NCI-H460 (cell line): ENCODE data around the gene KLF7. TPM values are rescaled to one million over a fixed set of nuclear protein-coding genes. Genes with fewer than 3 reads are reported as not detected.

Experiments
- DNase-seq: peaks from one replicate; pipeline ENCODE4 v3.0.0-alpha.2; 2016; ENCODE audit warnings: low read depth; ENCODE audit errors: extremely low read depth
- total RNA-seq: library from RNA; depleted of rRNA; stranded (reverse); fragments of >200 nt; shearing (Covaris generic); gene quantifications from 2 replicates; pipeline ENCODE4 v1.2.3, GENCODE V29; 2014

The KLF7 gene
- total RNA-seq, 1 experiment from 2014 or later: 22.3 TPM

DNA sequence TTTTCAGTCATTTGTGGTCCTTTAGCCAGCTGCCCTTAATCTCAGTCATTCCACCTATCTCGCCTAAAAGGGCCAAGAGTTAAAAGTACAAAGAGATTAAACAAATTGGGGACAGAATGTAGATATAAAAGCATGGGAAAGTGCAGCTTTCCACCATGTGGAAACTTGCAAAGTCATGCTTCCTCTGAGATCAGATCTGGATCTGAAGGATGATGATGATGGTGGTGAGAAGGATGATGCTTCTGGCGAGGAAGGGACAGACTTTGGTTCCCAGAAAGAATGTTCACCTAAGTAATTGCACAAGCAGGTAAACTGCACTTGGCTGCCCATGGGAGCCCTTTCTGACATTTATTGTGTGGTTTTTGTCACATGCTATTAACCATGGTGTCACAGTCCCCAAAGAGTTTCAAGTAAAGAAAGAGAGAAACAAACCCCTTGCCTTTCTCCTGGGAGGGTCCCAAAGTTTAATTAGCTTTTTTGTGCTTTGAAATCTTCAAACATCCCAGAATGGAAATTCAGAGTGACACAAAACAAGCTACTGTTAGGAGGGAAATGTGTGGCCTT lies 34.7 kb downstream of the KLF7 start:
- no peak for DNase-seq

DNA sequence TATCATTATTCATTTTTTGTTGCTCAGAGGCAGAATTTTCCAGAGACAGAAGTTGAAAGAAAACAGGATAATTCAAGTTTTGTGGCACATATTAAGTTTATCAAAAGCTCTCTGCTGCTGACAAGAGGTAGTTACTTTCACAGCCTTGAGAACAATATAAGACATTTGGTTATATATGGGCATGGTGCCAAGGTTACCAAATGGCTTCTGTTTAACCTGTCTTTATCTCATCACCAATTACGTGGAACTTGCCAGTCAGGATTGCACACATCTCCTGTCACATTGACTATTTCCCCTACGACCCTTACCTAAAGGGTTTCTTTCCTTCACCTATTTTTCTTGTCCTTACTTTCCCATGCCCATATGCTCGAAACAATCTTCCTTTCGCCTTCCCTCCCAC lies 35.9 kb downstream of the KLF7 start:
- no peak for DNase-seq

DNA sequence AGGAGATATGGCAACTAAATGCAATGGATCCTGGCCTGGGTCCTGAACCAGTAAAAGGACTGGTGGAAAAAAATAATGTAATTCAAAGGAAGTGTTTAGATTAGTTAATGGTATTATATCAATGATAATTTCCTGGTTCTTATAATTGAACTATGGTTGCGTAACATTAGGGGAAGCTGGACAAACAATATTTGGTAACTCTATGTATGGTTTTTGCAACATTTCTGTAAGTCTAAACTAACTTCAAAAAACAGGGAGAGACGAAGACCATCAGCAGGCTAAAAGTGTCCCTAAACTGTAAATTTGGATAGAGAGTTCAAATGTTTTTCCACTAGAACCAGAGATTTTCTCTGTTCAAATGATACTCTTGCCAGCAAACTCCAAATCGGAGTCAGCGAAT lies 36.9 kb downstream of the KLF7 start:
- DNase-seq: no peak

DNA sequence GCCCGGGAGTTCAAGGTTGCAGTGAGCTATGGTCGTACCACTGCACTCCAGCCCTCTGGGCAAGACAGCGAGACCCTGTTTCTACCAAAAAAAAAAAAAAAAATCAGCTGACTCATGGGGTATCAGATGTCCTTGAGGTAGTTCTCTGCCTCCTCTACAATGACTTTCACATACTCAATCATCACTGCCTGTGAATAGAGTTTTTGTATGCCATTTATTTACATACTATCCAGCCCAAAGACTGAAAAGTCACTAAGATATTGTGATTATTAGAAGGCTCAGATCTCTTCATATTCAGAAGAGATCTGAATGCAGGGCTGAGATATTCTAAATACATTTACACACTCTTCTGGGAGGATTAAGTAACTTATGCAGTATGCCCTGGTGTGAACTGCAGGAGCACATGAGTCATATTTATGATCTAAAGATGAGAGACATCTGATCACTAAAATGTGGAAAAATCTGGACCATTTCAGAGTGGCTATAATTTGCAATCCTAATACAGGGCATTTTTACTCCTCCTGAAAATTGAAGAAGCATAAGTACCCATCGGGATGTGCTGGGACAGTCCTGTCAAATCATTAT lies 38.9 kb downstream of the KLF7 start:
- no peak for DNase-seq

DNA sequence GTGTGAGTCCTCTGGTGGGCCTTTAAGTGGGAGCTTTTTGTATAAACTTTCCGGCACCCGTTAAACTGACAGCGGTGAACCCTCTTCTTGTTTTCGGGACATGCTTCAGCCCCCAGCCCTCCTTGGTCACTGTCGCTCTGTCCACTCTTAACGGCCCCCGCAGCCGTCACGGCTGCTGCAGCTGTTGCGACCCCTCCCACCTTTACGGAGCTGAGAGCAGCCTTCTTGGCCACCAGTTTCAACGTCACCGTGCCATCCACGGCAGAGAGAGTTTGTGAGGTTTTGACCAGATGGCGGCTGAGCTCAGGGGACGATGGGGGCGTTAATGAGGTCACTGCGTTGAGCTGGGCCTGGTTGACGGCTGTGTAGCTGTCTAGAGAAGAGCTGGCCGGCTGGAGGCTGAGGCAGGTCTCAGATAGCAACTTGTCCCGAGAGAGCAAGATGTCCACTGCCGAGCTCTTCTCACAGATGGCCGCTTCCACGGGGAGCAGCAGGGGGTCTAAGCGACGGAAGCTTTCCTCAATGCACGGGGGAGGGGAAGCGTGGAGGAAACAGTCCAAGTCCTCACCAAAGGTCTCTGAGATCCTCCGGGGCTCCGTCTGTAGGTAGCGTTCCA lies 41.9 kb downstream of the KLF7 start:
- no peak for DNase-seq

DNA sequence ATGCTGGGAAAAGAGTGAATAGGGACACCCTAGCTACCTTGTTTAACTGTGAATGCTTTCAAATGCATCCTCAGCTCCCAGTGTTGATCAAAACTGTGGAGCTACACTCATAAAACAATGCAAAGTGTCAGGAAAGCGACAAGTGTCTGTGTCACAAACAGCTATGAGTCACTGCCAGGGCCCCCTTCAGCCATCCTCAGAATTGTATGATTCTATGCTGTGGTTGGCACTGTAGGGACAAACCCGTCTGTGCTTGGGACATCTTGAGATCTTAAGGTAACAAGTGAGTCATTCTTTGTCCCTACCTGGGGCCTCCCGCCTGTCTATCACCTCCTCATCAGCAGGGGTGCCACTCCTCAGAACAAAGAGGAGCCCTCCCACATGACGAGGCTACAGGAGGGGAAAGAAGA lies 42.4 kb downstream of the KLF7 start:
- DNase-seq: no peak

DNA sequence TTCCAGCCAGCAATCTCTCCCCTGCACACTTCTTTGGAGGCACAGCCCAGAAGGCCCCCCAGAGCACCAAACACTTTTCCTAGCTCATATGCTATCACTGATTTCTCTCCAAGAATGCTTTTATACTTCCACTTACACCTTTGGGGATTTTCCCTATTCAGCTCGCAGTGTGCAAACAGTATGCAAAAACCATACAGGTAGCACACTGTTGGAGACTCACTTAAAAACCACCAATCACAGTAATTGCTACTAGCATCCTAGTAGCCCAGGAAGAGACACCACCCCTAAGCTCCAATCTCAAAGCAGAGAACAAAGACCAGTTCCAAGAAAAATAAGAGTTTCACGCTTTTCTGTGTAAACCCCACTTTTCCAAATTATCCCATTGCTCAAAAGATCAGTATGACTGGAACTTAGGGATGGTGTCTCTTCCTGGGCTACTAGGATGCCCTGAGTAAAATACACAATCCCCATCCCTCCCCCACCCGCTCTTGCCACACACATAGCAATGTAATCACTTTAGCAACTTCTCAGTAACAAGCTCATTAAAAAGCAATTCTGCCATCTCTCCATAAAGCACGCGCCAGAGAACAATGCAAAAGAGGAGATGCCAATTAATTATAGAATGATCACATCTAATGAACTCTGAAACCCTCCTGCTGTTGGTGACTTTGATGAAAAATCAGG lies 43.0 kb downstream of the KLF7 start:
- DNase-seq: no peak

DNA sequence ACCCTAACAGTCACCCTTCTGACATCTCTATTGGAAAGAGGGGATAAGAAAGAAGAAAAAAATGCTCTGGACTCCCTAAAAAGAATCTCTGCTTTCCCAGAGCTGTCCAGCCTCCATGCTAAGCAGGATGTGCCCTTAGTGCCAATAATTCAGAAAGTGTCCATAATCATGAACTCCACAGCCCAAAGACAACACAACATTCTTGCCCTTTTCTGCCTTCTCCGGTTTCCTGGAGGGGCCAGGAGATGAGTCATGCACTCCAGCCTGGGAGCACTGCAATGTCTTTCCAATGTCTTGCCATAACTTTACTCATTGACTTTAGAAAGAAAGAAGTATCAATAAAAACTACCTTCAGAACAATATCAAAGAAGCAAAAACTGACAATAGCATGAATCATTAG lies 44.0 kb downstream of the KLF7 start:
- DNase-seq: no peak

DNA sequence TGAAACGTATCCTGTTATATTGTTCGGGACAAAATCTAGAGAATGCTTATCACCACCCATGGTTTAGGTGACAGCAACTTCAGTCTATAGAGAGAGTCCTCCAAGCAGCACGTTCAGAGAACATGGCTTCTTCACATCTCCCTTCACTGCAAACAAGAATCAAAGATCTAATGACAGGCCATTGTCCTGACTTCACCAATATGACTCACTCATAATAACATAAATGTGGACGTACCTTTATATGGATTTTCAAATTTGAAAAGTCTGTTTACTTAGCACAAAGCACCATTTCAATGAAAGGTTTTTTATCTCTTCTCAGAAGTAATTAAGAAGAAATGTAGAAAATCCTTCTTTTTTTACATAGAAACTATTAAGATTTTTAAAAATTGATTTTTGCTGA lies 46.7 kb downstream of the KLF7 start:
- no peak for DNase-seq

DNA sequence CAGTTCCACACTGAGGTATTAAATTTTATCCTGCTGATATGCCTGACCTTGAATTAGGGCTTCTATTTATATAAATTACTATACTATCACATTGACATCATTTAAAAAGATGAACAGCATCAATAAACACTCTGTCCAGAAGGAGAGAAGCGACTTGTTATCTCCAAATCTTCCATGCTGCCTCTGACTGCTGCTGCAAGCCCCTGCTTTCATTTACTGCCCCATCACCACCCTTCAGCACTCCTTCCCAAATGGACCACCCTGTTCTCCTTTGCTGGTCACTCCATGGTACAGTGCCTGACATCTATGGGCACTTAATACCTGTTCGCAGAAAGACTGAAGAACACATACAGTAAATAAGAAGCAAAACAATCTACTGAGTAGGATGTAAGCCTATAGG lies 48.1 kb downstream of the KLF7 start:
- DNase-seq: no peak

DNA sequence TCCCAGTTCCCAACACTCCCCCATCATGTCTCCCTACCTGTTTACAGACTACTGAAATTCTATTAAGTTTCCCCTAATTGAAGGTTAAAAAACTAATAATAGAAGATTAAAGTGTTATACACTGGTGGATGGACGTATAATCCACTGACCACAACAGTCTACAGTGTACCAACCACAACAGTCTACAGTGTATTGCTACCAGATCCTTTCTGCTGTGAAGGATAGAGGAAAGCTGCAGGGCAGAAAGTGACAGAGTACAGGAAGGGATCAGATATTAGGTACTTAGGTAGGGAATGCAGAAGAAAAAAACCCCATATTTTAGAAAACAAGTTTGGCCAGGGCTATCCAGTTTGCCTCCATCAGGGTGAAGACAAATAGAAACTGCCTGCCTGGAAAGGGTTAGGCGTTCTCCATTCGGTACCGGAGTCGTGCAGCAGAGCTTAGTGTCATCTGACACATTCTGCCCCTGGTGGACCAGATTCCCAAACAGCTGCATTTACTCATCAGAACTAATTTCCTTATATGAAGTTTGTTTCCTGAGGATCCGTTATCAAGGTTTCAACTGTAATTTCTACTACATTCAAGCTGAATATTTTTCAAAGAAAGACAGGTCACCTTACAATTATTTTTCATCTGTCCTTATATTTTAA lies 49.9 kb downstream of the KLF7 start:
- no peak for DNase-seq

DNA sequence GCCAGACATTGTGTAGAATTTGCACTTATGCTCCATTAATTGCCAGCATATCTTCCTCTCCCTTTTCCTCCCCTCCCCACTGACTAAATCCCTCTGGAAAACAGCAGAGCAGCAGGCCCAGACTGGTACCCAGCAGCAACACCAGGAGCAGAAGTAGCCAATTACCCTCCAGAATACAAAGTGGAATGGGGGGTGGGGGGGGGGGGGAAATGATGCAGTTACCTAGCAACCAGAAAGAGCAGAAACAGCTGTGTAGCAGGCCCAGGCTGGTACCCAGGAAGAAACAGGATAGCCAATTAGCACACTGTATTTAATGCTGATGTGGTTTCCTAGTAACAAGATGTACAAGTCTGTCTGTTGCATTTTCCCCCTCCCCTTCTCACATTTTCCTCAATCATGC lies 52.3 kb downstream of the KLF7 start:
- no peak for DNase-seq

DNA sequence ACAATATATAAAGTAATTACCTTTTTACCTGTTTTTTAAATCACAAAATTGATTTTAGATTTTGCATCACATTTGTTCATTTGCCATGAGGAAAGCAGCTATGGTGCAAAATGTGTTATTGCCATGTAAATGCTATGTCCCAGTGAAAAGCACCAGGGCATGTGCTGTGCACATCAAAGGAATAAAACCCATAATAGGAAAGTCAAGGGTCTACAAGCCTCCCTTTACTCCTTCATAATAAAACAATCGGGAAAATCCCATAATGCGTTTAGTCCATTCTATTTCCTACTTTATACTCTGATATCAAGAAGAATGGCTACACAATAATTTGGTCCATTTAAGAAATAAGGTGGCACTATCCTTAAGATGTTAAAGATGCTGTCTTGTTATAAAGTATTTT lies 53.0 kb downstream of the KLF7 start:
- DNase-seq: no peak

DNA sequence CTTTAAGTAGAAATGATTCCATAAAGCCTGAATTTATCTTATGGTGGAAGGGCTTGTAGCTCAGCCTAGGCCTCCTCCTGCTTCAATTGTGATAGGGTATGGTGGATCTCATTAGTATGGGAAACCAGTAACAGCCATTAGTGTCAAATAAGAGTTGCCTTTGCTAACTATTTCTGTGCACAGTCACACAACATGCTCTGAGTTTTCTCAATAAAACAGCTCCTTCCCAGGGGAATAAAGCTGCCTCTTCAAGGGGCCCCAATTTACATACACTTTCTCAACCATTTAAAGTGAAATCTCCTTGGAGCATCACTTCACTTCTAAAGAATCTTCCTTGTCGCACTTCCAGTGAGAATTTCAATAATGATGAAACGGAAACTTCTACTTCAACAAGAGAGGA lies 53.4 kb downstream of the KLF7 start:
- no peak for DNase-seq

DNA sequence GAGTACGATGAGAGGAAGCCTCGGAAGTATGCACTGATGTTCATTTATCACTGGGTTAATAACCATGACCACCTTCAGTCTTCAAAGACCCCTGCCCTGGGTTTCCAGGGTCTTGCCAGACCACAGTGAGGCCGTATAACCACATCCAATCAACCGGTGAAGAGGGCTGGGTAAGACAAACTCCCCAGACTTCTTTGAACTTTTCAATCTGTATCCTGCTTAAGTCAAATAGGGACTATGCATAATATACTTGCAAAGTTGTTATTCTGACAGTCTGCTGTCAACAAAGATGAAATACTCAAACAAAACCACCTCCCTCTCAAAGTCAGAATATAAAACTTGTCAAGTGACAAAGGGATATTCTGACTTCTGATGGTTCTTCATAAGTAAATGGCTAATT lies 54.0 kb downstream of the KLF7 start:
- DNase-seq: no peak

DNA sequence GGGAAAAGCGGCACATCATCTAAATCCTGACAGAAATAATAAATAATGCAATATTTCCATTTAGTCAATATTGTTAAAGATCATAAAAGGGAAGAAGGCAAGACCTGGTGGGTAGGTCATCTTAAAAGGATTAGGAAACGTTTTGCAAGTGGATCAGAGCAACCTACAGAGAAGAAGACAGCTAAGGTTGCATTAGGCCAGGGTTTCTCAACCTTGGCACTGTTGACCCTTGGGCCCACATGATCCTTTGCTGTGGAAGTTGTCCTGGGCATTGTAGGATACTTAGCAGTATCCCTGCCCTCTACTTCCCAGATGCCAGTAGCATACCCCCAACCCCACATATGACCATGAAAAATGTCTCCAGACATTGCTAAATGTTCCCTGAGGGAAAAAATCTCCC lies 55.0 kb downstream of the KLF7 start:
- DNase-seq: no peak

DNA sequence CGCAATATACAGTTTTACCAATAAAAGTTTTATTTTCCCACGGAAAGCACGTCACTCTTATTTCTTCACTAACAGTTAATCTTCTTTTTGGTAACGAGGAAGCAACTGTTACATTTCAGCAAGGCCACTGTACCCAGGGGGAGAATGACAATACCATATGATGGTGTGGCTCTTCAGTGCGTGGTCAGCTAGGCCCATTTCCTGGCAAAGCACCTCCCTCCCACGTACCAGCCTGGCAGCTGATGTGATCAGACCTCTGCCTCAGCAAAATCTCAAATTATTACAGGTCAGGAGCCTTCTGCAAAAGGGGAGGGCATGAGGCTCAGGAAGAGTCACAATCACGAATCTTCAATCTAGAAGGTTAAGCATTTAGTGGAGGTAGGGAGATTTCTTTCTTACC lies 55.4 kb downstream of the KLF7 start:
- DNase-seq: no peak

DNA sequence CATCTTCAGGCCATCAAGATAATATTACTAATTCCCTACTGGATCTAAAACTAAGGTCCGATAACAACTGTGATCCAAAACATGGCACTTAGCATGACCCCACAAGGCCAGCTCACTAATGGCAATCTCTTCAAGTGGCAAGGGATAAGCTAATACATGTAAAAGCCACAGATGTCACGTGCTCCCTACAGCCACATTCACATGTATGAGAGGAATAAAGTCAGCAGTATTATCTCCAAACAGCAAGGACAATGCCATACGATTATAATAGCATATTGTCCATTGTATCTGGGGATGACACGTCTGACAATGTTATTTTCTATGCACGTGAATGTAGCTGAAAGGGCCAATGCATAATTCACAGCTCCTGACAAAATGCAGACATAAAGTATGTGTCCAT lies 56.0 kb downstream of the KLF7 start:
- no peak for DNase-seq

DNA sequence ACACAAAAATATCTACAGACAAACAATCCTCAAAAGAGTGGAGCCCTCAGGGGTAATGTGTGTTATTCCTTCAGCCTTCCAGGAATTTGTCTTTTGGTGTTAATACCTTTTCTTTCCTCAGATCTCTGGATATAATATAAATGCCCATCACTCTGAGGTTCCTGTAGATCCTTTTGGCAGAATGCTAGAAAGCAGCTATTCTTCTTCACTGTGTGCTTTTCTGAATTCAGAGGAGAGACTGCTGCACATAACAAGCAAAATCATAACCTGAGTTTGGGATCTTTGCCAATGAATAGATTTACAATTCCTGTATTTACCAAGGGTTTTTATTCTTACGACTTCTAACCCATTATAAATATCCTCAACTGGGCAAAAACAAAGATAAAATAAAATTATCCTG lies 57.3 kb downstream of the KLF7 start:
- DNase-seq: no peak

DNA sequence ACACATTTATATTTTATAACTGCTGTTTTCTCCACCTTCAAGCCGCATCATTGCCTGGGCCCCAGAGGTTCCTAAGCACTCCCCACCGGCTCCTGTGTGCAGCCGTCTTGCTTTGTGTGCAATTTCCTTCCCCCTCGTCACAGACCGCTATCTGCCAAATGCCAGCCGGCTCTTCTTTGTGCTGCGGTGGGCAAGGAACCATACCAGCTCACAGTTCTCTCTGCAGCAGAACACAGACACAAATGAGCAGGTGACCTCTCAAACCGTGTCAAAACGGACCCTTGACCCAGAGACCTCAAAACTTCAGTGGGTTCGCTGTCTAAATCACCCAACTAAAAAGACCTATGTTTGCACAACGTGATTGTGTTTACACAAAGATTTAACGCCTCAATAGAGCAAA lies 58.2 kb downstream of the KLF7 start:
- no peak for DNase-seq

DNA sequence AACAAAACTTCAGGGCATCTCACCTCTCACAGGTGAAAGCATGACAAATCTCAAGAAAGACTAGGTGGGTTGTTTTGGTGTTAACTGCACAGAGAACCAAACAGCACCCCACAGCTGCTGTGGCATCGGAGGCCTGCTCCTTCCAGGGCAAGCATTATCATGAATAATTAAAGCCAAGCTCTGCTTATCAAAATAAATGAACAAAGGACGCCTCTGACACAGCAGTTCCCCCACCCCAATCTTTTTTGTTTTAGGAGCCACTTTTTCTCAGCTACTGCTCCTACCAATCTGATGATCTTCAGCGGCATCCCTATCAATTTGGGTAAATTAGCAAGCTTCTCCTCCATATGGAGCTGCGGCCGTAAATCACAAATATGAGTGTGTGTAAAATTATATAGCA lies 58.6 kb downstream of the KLF7 start:
- DNase-seq: no peak

DNA sequence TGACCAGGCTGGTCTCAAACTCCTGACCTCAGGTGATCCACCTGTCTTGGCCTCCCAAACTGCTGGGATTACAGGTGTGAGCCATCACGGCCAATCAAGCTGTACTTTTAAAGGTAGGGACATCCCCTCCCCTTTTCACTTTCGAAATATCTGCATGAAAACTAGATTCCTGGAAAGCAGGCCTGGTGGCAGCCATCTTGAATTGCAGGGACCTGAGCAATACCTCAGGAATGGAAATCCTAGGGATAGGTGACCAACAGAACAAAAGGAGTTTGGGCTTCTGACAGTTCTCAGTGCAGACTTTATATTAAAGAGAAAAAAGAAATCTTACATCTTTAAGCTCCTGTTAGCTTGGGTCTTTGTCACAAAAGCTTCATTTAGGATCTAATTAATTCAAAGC lies 62.6 kb downstream of the KLF7 start:
- no peak for DNase-seq
